PFSK-1 (cell line): ENCODE measurements around the gene POGZ.

ENCODE experiments used
- FOXP2 ChIP-seq: optimal IDR thresholded peaks from 2 replicates; pipeline ENCODE3; 2011; ENCODE audit warnings: borderline replicate concordance, control low read depth, inconsistent platforms; ENCODE audit not compliant: insufficient read depth; ENCODE audit errors: extremely low read length, extremely low read depth
- POLR2AphosphoS5 ChIP-seq: IDR thresholded peaks from 2 replicates; pipeline ENCODE4 v1.6.1; 2012; ENCODE audit warnings: low read depth, mild to moderate bottlenecking, control low read depth, low read length, moderate library complexity
- SIN3A ChIP-seq: IDR thresholded peaks from 2 replicates; pipeline ENCODE4 v1.6.1; 2012; ENCODE audit warnings: mild to moderate bottlenecking, low read length, moderate library complexity, borderline replicate concordance; ENCODE audit not compliant: insufficient read depth
- TAF1 ChIP-seq: IDR thresholded peaks from 2 replicates; pipeline ENCODE4 v1.6.1; 2012; ENCODE audit warnings: low read length, control low read depth, borderline replicate concordance; ENCODE audit not compliant: insufficient read depth
- TF ChIP-seq, protein P1 (sequence below), 2 experiments: IDR thresholded peaks; 2 replicates each; pipeline versions ENCODE4 v1.6.1 to v1.8.0; 2011 to 2012; ENCODE audit warnings: low read depth in 2 of 2, low read length in 2 of 2, control low read depth in 1 of 2, inconsistent platforms in 1 of 2, mild to moderate bottlenecking in 1 of 2, moderate library complexity in 1 of 2; ENCODE audit not compliant: insufficient read depth in 1 of 2

The POGZ gene

DNA sequence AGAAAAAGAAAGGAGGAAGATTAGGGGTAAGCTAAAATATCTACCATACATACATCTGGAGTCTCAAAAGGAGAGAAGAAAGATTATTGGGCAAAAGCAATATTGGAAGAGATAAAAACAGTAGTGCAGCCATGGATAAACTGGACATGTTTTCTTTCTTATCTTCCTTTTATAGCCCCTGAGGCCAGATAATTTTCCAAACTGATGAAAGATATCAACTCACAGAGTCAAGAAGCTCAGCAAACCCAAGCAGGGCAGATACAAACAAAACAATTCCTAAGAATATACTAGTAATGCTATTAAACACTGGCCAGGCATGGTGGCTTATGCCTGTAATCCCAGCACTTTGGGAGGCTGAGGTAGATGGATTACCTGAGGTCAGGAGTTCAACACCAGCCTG, 65.7 kb downstream of the POGZ start:
- no peak for TF ChIP-seq POLR2AphosphoS5
- TF ChIP-seq SIN3A = no peak
- no peak for TF ChIP-seq TAF1
- TF ChIP-seq FOXP2 = no peak
- TF ChIP-seq, protein P1, sequence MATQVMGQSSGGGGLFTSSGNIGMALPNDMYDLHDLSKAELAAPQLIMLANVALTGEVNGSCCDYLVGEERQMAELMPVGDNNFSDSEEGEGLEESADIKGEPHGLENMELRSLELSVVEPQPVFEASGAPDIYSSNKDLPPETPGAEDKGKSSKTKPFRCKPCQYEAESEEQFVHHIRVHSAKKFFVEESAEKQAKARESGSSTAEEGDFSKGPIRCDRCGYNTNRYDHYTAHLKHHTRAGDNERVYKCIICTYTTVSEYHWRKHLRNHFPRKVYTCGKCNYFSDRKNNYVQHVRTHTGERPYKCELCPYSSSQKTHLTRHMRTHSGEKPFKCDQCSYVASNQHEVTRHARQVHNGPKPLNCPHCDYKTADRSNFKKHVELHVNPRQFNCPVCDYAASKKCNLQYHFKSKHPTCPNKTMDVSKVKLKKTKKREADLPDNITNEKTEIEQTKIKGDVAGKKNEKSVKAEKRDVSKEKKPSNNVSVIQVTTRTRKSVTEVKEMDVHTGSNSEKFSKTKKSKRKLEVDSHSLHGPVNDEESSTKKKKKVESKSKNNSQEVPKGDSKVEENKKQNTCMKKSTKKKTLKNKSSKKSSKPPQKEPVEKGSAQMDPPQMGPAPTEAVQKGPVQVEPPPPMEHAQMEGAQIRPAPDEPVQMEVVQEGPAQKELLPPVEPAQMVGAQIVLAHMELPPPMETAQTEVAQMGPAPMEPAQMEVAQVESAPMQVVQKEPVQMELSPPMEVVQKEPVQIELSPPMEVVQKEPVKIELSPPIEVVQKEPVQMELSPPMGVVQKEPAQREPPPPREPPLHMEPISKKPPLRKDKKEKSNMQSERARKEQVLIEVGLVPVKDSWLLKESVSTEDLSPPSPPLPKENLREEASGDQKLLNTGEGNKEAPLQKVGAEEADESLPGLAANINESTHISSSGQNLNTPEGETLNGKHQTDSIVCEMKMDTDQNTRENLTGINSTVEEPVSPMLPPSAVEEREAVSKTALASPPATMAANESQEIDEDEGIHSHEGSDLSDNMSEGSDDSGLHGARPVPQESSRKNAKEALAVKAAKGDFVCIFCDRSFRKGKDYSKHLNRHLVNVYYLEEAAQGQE (IDR thresholded peaks at IDR 0.05; ENCODE audit: insufficient read depth in 1 of 2, low read depth in 2 of 2, low read length in 2 of 2) = no peak

DNA sequence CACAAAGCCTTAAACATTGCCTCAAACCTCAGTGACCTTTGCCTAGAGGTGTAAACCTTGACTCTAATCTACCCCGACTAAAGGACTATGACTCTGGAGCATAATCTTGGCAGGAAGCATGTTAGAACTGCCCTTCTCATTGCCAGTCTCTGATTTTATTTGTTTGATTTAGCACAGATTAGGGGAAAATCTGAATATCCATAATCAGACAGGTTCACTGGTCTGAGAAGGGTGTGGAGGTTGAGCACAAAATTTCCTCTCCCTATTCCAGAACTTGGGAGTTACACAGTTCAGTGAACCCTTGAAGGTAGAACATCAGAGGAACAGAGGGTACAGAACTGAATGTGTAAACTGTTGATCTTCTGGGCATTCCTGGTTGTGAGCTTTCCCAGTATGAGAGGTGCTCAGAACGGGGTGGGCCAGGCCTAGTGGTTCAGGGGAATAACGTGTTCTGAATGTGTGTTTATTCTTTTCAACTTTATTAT, 68.2 kb downstream of the POGZ start:
- no peak for TF ChIP-seq TAF1
- no peak for TF ChIP-seq FOXP2
- TF ChIP-seq POLR2AphosphoS5 = no peak
- TF ChIP-seq, protein P1 (IDR thresholded peaks at IDR 0.05; ENCODE audit: insufficient read depth in 1 of 2, low read depth in 2 of 2, low read length in 2 of 2) = no peak
- no peak for TF ChIP-seq SIN3A

DNA sequence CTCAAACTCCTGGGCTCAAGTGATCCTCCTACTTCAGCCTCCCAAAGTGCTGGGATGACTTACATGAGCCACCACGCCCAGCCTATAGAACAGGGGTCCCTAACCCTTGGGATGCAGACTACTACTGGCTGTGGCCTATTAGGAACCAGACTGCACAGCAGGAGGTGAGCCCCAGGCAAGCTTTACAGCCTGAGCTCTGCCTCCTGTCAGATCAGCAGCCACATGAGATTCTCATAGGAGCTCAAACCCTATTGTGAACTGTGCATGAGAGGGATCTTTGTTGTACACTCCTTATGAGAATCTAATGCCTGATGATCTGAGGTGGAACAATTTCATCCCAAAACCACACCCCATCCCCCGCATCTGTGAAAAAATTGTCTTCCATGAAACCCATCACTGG, 73.3 kb downstream of the POGZ start:
- TF ChIP-seq POLR2AphosphoS5 (no peak), SIN3A (no peak)
- TF ChIP-seq, protein P1 (IDR thresholded peaks at IDR 0.05; ENCODE audit: insufficient read depth in 1 of 2, low read depth in 2 of 2, low read length in 2 of 2) = no peak

DNA sequence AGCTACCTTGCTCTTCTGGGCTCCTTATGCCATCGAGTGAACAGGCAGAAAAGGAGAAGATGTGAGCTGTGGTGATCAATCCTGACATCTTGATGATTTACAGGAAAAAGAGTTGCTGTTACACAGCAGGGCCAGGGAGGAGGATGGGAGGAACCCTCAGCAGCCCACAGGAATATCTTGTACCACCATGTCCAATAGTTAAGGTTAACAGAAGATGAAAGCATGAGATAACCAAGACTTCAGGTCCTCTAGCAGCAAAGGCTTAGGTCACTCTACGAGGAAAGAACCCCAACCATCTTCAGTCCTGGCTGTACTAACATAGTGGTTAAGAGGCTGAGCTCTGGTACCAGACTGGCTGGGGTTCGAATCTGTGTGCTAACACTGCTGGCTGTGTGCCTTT, 74.7 kb downstream of the POGZ start:
- TF ChIP-seq FOXP2 = no peak
- TF ChIP-seq, protein P1 (IDR thresholded peaks at IDR 0.05; ENCODE audit: insufficient read depth in 1 of 2, low read depth in 2 of 2, low read length in 2 of 2) = no peak
- no peak for TF ChIP-seq TAF1
- TF ChIP-seq POLR2AphosphoS5 = no peak
- TF ChIP-seq SIN3A = no peak

DNA sequence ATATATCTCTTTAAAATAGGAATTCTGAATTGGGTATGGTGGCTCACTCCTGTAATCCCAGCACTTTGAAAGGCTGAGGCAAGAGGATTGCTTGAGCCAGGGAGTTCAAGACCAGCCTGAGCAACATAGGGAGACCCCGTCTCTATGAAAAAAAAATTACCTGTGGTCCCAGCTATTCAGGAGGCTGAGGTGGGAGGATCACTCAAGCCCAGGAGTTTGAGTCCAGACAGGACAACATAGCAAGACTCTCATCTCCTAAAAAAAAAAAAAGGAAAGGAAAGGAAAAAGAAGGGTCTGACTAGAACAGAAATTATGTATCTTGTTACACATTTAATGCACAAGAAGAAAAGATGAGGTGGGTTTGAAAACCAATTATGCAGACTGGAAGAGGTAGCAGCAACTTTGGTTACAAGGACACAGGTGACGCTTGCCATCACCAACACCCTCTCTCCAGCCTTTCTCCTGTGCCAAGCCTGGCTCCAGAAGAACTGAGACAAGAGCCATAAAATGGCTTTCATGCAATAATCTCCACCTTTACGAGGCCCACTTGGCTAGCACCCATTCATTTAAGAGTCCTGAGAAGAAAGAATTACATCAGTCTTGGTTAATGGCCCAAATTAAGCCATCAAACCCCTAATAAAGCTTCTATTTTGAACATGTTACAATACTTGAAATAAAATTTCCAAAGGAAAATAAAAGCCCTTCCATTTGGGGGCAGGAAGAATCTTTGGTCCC, 82.0 kb downstream of the POGZ start:
- TF ChIP-seq SIN3A (no peak), POLR2AphosphoS5 (no peak), FOXP2 (no peak), TAF1 (no peak)
- TF ChIP-seq, protein P1 (IDR thresholded peaks at IDR 0.05; ENCODE audit: insufficient read depth in 1 of 2, low read depth in 2 of 2, low read length in 2 of 2) = no peak
